H1 (cell line): ENCODE measurements around the gene COL4A2. TPM values are rescaled to one million over a fixed set of nuclear protein-coding genes. Genes with fewer than 3 reads are reported as not detected.

Source experiments
- CTCF ChIA-PET: fragments of 300-600 bp; sonication (Branson Sonifier 250); formaldehyde crosslinking; loops from one replicate; lab custom pipeline; 2021; ENCODE audit not compliant: partially characterized antibody; lab: Charles Lee
- POLR2A ChIA-PET: fragments of 300-600 bp; sonication (Branson Sonifier 250); formaldehyde crosslinking; loops from one replicate; lab custom pipeline; 2021; ENCODE audit warnings: inconsistent platforms; ENCODE audit not compliant: partially characterized antibody; lab: Charles Lee
- DNase-seq, 2 experiments: peaks; one replicate each; pipeline versions ENCODE4 v3.0.0 to v3.0.0-alpha.2; 2010 to 2022; ENCODE audit warnings: low spot score in 2 of 2, low read depth in 1 of 2, mixed read lengths in 1 of 2
- FAIRE-seq: peaks from 2 replicates; lab custom pipeline; 2011; peaks lifted over from hg19 to GRCh38; lab: Jason Lieb, UNC
- H2AFZ ChIP-seq: 2 replicates; pipeline ENCODE4 v1.8.1; 2012; ENCODE audit warnings: low read length, inconsistent platforms
- H2AK5ac ChIP-seq: 2 replicates; pipeline ENCODE4 v1.6.1; 2013; ENCODE audit warnings: low read depth, low read length
- H2BK120ac ChIP-seq: replicated peaks from 2 replicates; pipeline ENCODE3; 2013; ENCODE audit warnings: low read depth, low read length, inconsistent platforms
- H2BK12ac ChIP-seq: 2 replicates; pipeline ENCODE4 v1.6.1; 2013; ENCODE audit warnings: low read depth, low read length
- H2BK15ac ChIP-seq: 2 replicates; pipeline ENCODE4 v1.6.1; 2013; ENCODE audit warnings: low read length
- H2BK20ac ChIP-seq: 2 replicates; pipeline ENCODE4 v1.6.1; 2013; ENCODE audit warnings: low read length
- H2BK5ac ChIP-seq: 2 replicates; pipeline ENCODE4 v1.6.1; 2013; ENCODE audit warnings: low read depth, low read length
- H3K14ac ChIP-seq: 2 replicates; pipeline ENCODE4 v1.6.1; 2013; ENCODE audit warnings: inconsistent platforms; ENCODE audit not compliant: insufficient read length
- H3K18ac ChIP-seq: 2 replicates; pipeline ENCODE4 v1.6.1; 2013; ENCODE audit warnings: low read length; ENCODE audit errors: extremely low read depth
- H3K23ac ChIP-seq: 2 replicates; pipeline ENCODE4 v1.6.1; 2013; ENCODE audit warnings: inconsistent platforms; ENCODE audit not compliant: insufficient read length
- H3K23me2 ChIP-seq: 2 replicates; pipeline ENCODE4 v1.6.1; 2013; ENCODE audit warnings: low read depth, low read length
- H3K27ac ChIP-seq: 2 replicates; pipeline ENCODE4 v1.6.1; 2011; ENCODE audit warnings: low read depth, low read length, inconsistent platforms
- H3K27me3 ChIP-seq, 4 experiments: replicated peaks in 1 of 4; 1 replicate in 1 of 4; 2 replicates in 3 of 4; pipeline versions ENCODE4 v1.6.1 to v1.8.1; 2011 to 2013; ENCODE audit warnings: low read length in 3 of 4, mild to moderate bottlenecking in 3 of 4, inconsistent platforms in 2 of 4, mixed read lengths in 2 of 4, moderate library complexity in 1 of 4; ENCODE audit not compliant: control insufficient read depth in 3 of 4, insufficient read depth in 3 of 4; ENCODE audit errors: extremely low read depth in 1 of 4
- H3K36me3 ChIP-seq, 4 experiments: 2 replicates each; pipeline versions ENCODE4 v1.6.1 to v1.8.1; 2011 to 2013; ENCODE audit warnings: mild to moderate bottlenecking in 4 of 4, low read length in 3 of 4, moderate library complexity in 2 of 4, control low read depth in 1 of 4, inconsistent platforms in 1 of 4; ENCODE audit not compliant: insufficient read depth in 4 of 4, control insufficient read depth in 2 of 4
- H3K4ac ChIP-seq: replicated peaks from 2 replicates; pipeline ENCODE3; 2013; ENCODE audit warnings: low read length, low read depth, mixed read lengths, inconsistent platforms; ENCODE audit not compliant: insufficient read length
- H3K4me1 ChIP-seq, 4 experiments: replicated peaks in 1 of 4; 1 replicate in 1 of 4; 2 replicates in 3 of 4; pipeline versions ENCODE4 v1.6.1 to v1.8.1; 2011 to 2013; ENCODE audit warnings: low read length in 3 of 4, inconsistent platforms in 2 of 4, mixed read lengths in 1 of 4; ENCODE audit not compliant: insufficient read depth in 4 of 4, control insufficient read depth in 3 of 4
- H3K4me2 ChIP-seq, 2 experiments: 2 replicates each; pipeline versions ENCODE4 v1.6.1 to v1.8.1; 2011 to 2013; ENCODE audit warnings: low read depth in 2 of 2, low read length in 2 of 2, control low read depth in 1 of 2, inconsistent platforms in 1 of 2, mild to moderate bottlenecking in 1 of 2; ENCODE audit not compliant: insufficient read depth in 1 of 2
- H3K4me3 ChIP-seq, 4 experiments: fragments of 200-600, 300-600 bp in 1 of 4; sonication (generic), shearing (Covaris generic), sonication (Bioruptor Twin) in 1 of 4; 2 replicates each; pipeline versions ENCODE4 v1.5.1 to v1.8.1; 2011 to 2016; ENCODE audit warnings: low read length in 4 of 4, low read depth in 3 of 4, control low read depth in 2 of 4, inconsistent platforms in 2 of 4, mild to moderate bottlenecking in 2 of 4, mixed read lengths in 1 of 4, moderate library complexity in 1 of 4; ENCODE audit not compliant: insufficient read depth in 2 of 4; ENCODE audit errors: extremely low read depth in 1 of 4
- H3K56ac ChIP-seq: replicated peaks from 2 replicates; pipeline ENCODE3; 2013; ENCODE audit warnings: low read depth, mild to moderate bottlenecking, mixed read lengths, low read length, inconsistent platforms; ENCODE audit not compliant: insufficient read length
- H3K79me1 ChIP-seq: 2 replicates; pipeline ENCODE4 v1.6.1; 2013; ENCODE audit warnings: low read depth, low read length, control low read depth
- H3K79me2 ChIP-seq, 2 experiments: 2 replicates each; pipeline versions ENCODE4 v1.6.1 to v1.8.1; 2012 to 2013; ENCODE audit warnings: low read length in 2 of 2, mild to moderate bottlenecking in 2 of 2, inconsistent platforms in 1 of 2; ENCODE audit not compliant: insufficient read depth in 2 of 2, control insufficient read depth in 1 of 2
- H3K9ac ChIP-seq, 4 experiments: replicated peaks in 1 of 4; 1 replicate in 1 of 4; 2 replicates in 3 of 4; pipeline versions ENCODE4 v1.6.1 to v1.8.1; 2011 to 2013; ENCODE audit warnings: low read depth in 3 of 4, low read length in 3 of 4, control low read depth in 2 of 4, mild to moderate bottlenecking in 2 of 4, moderate library complexity in 2 of 4, inconsistent platforms in 1 of 4; ENCODE audit errors: extremely low read depth in 1 of 4
- H3K9me3 ChIP-seq, 2 experiments: 2 replicates each; pipeline versions ENCODE4 v1.6.1 to v1.8.1; 2012 to 2013; ENCODE audit warnings: mild to moderate bottlenecking in 2 of 2, moderate library complexity in 2 of 2, control low read depth in 1 of 2, inconsistent platforms in 1 of 2, low read depth in 1 of 2, low read length in 1 of 2, mixed read lengths in 1 of 2; ENCODE audit not compliant: insufficient read depth in 2 of 2
- H4K20me1 ChIP-seq, 2 experiments: replicated peaks in 1 of 2; 2 replicates each; pipeline versions ENCODE3 to v1.8.1; 2011 to 2013; ENCODE audit warnings: inconsistent platforms in 2 of 2, low read length in 2 of 2, mild to moderate bottlenecking in 1 of 2; ENCODE audit not compliant: insufficient read depth in 2 of 2, control insufficient read depth in 1 of 2
- H4K5ac ChIP-seq: 2 replicates; pipeline ENCODE4 v1.6.1; 2013; ENCODE audit warnings: low read length, low read depth, mixed read lengths, inconsistent platforms; ENCODE audit not compliant: insufficient read length
- H4K8ac ChIP-seq: 2 replicates; pipeline ENCODE4 v1.8.0; 2013; ENCODE audit warnings: mild to moderate bottlenecking, moderate library complexity, low read length, inconsistent platforms; ENCODE audit not compliant: insufficient read depth; ENCODE audit errors: extremely low read depth
- H4K91ac ChIP-seq: replicated peaks from 2 replicates; pipeline ENCODE3; 2013; ENCODE audit warnings: low read length, mixed read lengths, inconsistent platforms; ENCODE audit not compliant: insufficient read length
- TAF7 ChIP-seq: optimal IDR thresholded peaks from 2 replicates; pipeline ENCODE3; 2011; ENCODE audit warnings: low read depth, mild to moderate bottlenecking, inconsistent platforms, low read length, moderate library complexity, borderline replicate concordance
- WGBS, 2 experiments: shearing (Covaris generic) in 1 of 2; methylation state at CpG; one replicate each; pipeline versions ENCODE4 v1.1.6 to v1.1.7; 2013 to 2015; ENCODE audit warnings: low lambda C conversion rate in 2 of 2, mixed read lengths in 2 of 2, inconsistent platforms in 1 of 2, low coverage in 1 of 2, missing lambda C conversion rate in 1 of 2; ENCODE audit not compliant: insufficient replicate concordance in 2 of 2, insufficient coverage in 1 of 2, insufficient read length in 1 of 2; ENCODE audit errors: extremely low coverage in 1 of 2, missing lambda C conversion rate in 1 of 2; 5-methylcytosine and 5-hydroxymethylcytosine counted together
- polyA plus RNA-seq, 7 experiments: library from polyadenylated mRNA; depleted of rRNA in 3 of 7; stranded (reverse) in 5 of 7; unstranded in 2 of 7; fragments of >200 nt in 5 of 7; fragments of 200-250 nt in 2 of 7; gene quantifications; 1 replicate in 5 of 7; 2 replicates in 1 of 7; 4 replicates in 1 of 7; pipeline versions ENCODE4 v1.2.1 to v1.2.3, GENCODE V29; 2011 to 2013; ENCODE audit warnings: missing spikeins in 2 of 7, mixed read lengths in 2 of 7
- total RNA-seq: library from RNA; stranded (reverse); fragmentation: NEBNext Ultra II Directional; extraction: Animal tissue kit (Norgen Biotek cat#: 25700); gene quantifications from 2 replicates; pipeline ENCODE4 v1.2.1, GENCODE V29; 2021
- TF ChIP-seq, protein P1 (sequence below), 3 experiments: IDR thresholded peaks; 1 replicate in 2 of 3; 2 replicates in 1 of 3; pipeline versions ENCODE4 v1.5.1 to v1.6.1; 2011; ENCODE audit warnings: low read length in 3 of 3, mild to moderate bottlenecking in 3 of 3, inconsistent platforms in 2 of 3, low read depth in 1 of 3, moderate library complexity in 1 of 3; ENCODE audit not compliant: insufficient read depth in 1 of 3; ENCODE audit errors: control extremely low read depth in 1 of 3

COL4A2 gene
- total and polyA plus RNA-seq, 2 of the 8 experiments (the other 6 are each of a cell fraction or from before 2014, with no cell fraction given), result 80.4 to 87.3 TPM

DNA sequence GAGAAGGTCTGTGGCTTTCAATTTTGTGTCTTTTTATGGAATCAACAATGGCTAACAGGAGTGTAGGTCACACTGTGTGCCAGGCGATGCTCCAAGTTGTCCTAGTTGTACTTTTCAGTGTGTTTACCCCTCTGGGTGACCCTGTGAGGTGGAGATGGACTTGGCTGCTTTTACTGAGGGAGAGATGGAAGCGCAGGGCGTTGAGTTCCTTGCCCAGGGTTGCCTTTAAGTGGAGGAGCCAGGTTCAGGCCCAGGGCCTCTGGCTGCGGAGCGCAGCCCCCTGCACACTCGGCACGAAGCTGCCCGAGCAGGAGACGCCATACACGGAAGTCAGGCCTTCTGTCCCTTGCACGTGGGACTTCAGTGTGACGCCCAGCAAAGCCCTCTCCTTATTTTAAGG, 141.6 kb downstream of the COL4A2 start:
- H3K9ac ChIP-seq, result no peak overlapping the region

More for the DNA sequence above, 141.6 kb downstream of the COL4A2 start:
- Histone ChIP-seq H3K14ac (no peak overlapping the region), H2BK12ac (peak overlapping the region; percentile 35; the same call in 1 of the 2 replicates), H4K8ac (no peak overlapping the region; the same call in 1 of the 2 replicates), H2AK5ac (0 out of 2 replicates have a peak overlapping the region, but pooled peaks have one; percentile 40), H2BK15ac (no peak overlapping the region), H3K27ac (no peak overlapping the region), H3K23ac (no peak overlapping the region), H3K9me3 (no peaks in the 10 kb centered on the region), H2BK5ac (no peak overlapping the region), H3K56ac (no peak overlapping the region), H3K36me3 (peaks cover 0 to 4% (median 0%) of the 10 kb centered on the region in 4 experiments; a peak in 3 of 8 replicates), H2AFZ (no peak overlapping the region), H2BK120ac (no peak overlapping the region), H3K79me2 (no peaks in the 10 kb centered on the region), H3K4ac (no peak overlapping the region), H3K4me1 (peaks cover 0 to 1% (median 0%) of the 10 kb centered on the region in 4 experiments; a peak in 2 of 7 replicates), H3K27me3 (no peaks in the 10 kb centered on the region), H3K18ac (no peak overlapping the region), H4K20me1 (no peaks in the 10 kb centered on the region), H4K91ac (no peak overlapping the region), H4K5ac (no peak overlapping the region), H3K23me2 (no peaks in the 10 kb centered on the region), H3K4me3 (no peak overlapping the region), H3K79me1 (no peaks in the 10 kb centered on the region), H3K4me2 (no peak overlapping the region), H2BK20ac (no peak overlapping the region)
- DNase-seq, result no peak
- no peak for FAIRE-seq
- CTCF ChIA-PET, result interaction anchor here (0.6 to 1.6 kb wide), 3 partner anchors 24 to 227 kb away, joined by 3 to 4 read pairs (median 4); no protein-coding TSS in a partner anchor
- 90% methylated on average over 12 of the region's 12 CpGs; no CpG with 5 or more reads in 1 of the 2 experiments for WGBS, 2 experiments
- TF ChIP-seq, protein P1, sequence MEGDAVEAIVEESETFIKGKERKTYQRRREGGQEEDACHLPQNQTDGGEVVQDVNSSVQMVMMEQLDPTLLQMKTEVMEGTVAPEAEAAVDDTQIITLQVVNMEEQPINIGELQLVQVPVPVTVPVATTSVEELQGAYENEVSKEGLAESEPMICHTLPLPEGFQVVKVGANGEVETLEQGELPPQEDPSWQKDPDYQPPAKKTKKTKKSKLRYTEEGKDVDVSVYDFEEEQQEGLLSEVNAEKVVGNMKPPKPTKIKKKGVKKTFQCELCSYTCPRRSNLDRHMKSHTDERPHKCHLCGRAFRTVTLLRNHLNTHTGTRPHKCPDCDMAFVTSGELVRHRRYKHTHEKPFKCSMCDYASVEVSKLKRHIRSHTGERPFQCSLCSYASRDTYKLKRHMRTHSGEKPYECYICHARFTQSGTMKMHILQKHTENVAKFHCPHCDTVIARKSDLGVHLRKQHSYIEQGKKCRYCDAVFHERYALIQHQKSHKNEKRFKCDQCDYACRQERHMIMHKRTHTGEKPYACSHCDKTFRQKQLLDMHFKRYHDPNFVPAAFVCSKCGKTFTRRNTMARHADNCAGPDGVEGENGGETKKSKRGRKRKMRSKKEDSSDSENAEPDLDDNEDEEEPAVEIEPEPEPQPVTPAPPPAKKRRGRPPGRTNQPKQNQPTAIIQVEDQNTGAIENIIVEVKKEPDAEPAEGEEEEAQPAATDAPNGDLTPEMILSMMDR (IDR thresholded peaks at IDR 0.05; ENCODE audit: control extremely low read depth in 1 of 3, insufficient read depth in 1 of 3, low read depth in 1 of 3, low read length in 3 of 3), result no peak
- no peak for TF ChIP-seq TAF7
- POLR2A ChIA-PET, result no interaction called here
